Activated T-helper 2 cell treated with anti-CD3 and anti-CD28 coated beads, Interferon-gamma antibody, Interleukin-2, Interleukin-4, amounts not matched to agents 10 μg/mL and 5 μg/mL and 100 μg/mL, durations not matched to agents 14 hours and 24 hours and 36 hours (primary cell): ENCODE measurements around the gene ZFAND3. TPM values are rescaled to one million over a fixed set of nuclear protein-coding genes. Genes with fewer than 3 reads are reported as not detected.

Experiments used
- DNase-seq: peaks from one replicate; pipeline ENCODE4 v3.0.0; 2021; ENCODE audit warnings: low spot score
- H3K27ac Mint-ChIP-seq: one replicate; pipeline ENCODE4 v1.8.0; 2021; ENCODE audit warnings: mixed read lengths
- H3K27me3 Mint-ChIP-seq: one replicate; pipeline ENCODE4 v1.8.0; 2021; ENCODE audit warnings: low read depth, mixed read lengths
- H3K36me3 Mint-ChIP-seq: one replicate; pipeline ENCODE4 v1.8.0; 2021; ENCODE audit warnings: low read depth, mixed read lengths
- H3K4me1 Mint-ChIP-seq: one replicate; pipeline ENCODE4 v1.8.0; 2021; ENCODE audit warnings: low read depth, mixed read lengths
- H3K4me3 Mint-ChIP-seq: one replicate; pipeline ENCODE4 v1.8.0; 2021; ENCODE audit warnings: low read depth, mild to moderate bottlenecking, moderate library complexity, mixed read lengths
- H3K9me3 Mint-ChIP-seq: one replicate; pipeline ENCODE4 v1.8.0; 2021; ENCODE audit warnings: mixed read lengths
- intact Hi-C: fragments of 100-400 bp; cut with micrococcal nuclease; formaldehyde crosslinking; loops from one replicate; pipeline ENCODE4 v1.15.1; 2023
- total RNA-seq: library from RNA; stranded (reverse); gene quantifications from 2 replicates; pipeline ENCODE4 v1.2.3, GENCODE V29; 2022

Gene ZFAND3
- total RNA-seq, 1 donor from 2014 or later = 30.8 TPM

DNA sequence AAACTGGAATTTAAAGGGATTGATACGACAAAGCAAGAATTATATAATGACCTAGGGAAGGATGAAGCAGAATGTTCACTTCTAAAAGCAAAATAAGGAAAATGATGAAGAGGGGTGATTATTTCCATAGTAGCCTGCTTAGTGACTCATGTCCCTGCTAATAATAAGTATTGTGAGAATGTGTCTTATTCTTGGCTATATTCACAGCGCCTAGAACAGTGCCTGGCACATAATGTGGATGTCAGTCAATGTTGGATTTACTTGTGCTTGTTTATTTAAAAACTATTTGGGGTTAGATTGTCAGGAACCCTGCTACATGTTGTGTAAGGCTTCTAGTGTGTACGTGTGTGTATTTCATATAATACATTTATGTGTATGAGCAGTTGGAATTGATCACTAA, 85.1 kb downstream of the ZFAND3 start:
- H3K27ac Mint-ChIP-seq = no peak overlapping the region
- H3K4me1 Mint-ChIP-seq = peaks cover 10% of the 10 kb centered on the region
- H3K9me3 Mint-ChIP-seq = no peaks in the 10 kb centered on the region
- H3K36me3 Mint-ChIP-seq = no peaks in the 10 kb centered on the region
- H3K27me3 Mint-ChIP-seq = no peaks in the 10 kb centered on the region
- intact Hi-C loops = no loop called here
- no peak overlapping the region for H3K4me3 Mint-ChIP-seq
- no peak for DNase-seq

DNA sequence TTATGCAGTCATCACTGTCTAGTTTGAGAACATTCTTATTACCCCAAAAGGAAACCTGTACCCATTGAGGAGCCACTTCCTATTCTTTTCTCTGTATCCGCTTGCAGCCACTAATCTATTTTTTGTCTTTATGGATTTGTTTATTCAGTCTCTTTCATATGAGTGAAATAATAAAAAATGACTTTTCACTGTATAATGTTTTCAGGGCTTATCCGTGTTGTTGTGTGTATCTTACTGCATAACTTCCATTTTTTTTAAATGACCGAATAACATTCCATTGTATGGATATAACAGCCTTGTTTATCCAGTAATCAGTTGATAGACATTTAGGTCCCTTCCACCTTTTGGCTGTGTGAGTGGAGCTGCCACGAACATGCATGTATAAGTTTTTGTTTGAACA, 86.6 kb downstream of the ZFAND3 start:
- DNase-seq = no peak
- Mint-ChIP-seq H3K4me3 (no peak overlapping the region), H3K27ac (no peak overlapping the region), H3K9me3 (no peaks in the 10 kb centered on the region), H3K4me1 (peaks cover 11% of the 10 kb centered on the region), H3K27me3 (no peaks in the 10 kb centered on the region), H3K36me3 (no peaks in the 10 kb centered on the region)
- intact Hi-C loops = no loop called here

DNA sequence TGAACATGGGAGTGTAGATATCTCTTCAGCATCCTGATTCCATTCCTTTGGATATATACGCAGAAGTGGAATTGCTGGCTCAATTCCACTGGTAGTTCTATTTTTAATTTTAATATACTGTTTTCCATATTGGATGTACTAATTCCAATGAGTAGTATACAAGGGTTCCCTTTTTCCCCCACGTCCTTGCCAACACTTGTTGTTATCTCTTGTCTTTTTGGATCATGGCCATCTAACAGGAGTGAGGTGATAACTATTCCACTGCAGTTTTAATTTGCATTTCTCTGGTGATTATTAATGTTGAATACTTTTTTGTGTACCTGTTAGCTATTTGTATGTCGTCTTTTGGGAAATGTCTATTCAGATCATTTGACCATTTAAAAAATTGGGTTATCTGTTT, 91.5 kb downstream of the ZFAND3 start:
- peaks cover 26% of the 10 kb centered on the region for H3K4me1 Mint-ChIP-seq
- intact Hi-C loops = no loop called here
- H3K9me3 Mint-ChIP-seq = no peaks in the 10 kb centered on the region
- H3K27ac Mint-ChIP-seq = no peak overlapping the region
- H3K36me3 Mint-ChIP-seq = peaks cover 4% of the 10 kb centered on the region
- no peaks in the 10 kb centered on the region for H3K27me3 Mint-ChIP-seq
- DNase-seq = no peak
- no peak overlapping the region for H3K4me3 Mint-ChIP-seq

DNA sequence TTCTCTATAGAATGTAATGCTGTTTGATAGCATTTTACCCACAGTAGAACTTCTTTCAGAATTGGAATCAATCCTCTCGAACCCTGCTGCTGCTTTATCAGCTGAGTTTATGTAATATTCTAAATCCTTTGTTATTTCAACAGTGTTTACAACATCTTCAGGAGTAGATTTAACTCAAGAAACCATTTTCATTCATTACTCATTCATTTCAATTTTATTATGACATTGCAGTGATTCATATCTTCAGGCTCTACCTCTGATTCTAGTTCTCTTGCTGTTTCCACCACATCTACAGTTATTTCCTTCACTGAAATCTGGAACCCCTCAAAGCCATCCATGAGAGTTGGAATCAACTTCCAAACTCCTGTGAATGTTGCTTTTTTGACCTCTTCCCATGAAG, 93.7 kb downstream of the ZFAND3 start:
- H3K4me3 Mint-ChIP-seq = no peak overlapping the region
- peaks cover 8% of the 10 kb centered on the region for H3K36me3 Mint-ChIP-seq
- intact Hi-C loops = no loop called here
- peaks cover 20% of the 10 kb centered on the region for H3K4me1 Mint-ChIP-seq
- no peaks in the 10 kb centered on the region for H3K9me3 Mint-ChIP-seq
- no peak overlapping the region for H3K27ac Mint-ChIP-seq
- H3K27me3 Mint-ChIP-seq = no peaks in the 10 kb centered on the region
- no peak for DNase-seq

DNA sequence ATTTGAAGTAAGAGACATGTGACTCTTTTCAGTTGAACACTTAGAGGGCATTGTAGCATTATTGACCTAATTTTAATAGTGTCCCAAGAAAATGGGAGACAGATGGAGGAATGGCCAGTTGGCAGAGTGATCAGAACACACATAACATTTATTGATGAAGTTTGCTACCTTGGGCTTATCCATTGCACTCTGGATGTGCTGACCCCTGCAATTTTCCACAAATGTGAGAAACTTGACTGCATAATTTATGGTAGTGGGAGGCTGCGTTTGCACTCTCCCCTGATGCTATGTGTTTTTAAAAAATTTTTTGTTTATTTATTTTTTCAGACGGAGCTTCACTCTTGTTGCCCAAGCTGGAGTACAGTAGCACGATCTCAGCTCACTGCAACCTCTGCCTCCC, 95.9 kb downstream of the ZFAND3 start:
- DNase-seq = no peak
- intact Hi-C loops = no loop called here
- H3K36me3 Mint-ChIP-seq = peaks cover 8% of the 10 kb centered on the region
- no peak overlapping the region for H3K4me3 Mint-ChIP-seq
- H3K27ac Mint-ChIP-seq = no peak overlapping the region
- no peaks in the 10 kb centered on the region for H3K27me3 Mint-ChIP-seq
- no peaks in the 10 kb centered on the region for H3K9me3 Mint-ChIP-seq
- peaks cover 20% of the 10 kb centered on the region for H3K4me1 Mint-ChIP-seq

DNA sequence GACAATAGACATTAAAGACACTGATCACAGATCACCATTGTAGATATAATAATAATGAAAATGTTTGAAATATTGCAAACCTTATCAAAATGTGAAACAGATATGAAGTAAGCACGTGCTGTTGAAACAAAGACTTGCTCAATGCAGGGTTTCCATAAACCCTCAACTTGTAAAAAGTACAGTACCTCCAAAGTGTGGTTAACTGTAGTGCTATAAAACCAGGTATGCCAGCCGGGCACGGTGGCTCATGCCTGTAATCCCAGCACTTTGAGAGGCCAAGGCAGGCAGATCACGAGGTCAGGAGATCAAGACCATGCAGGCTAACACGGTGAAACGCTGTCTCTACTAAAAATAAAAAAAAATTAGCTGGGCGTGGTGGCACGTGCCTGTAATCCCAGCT, 96.6 kb downstream of the ZFAND3 start:
- peaks cover 8% of the 10 kb centered on the region for H3K36me3 Mint-ChIP-seq
- no peak overlapping the region for H3K4me3 Mint-ChIP-seq
- no peaks in the 10 kb centered on the region for H3K9me3 Mint-ChIP-seq
- no peak overlapping the region for H3K27ac Mint-ChIP-seq
- DNase-seq = no peak
- no peaks in the 10 kb centered on the region for H3K27me3 Mint-ChIP-seq
- H3K4me1 Mint-ChIP-seq = peaks cover 19% of the 10 kb centered on the region
- intact Hi-C loops = no loop called here

DNA sequence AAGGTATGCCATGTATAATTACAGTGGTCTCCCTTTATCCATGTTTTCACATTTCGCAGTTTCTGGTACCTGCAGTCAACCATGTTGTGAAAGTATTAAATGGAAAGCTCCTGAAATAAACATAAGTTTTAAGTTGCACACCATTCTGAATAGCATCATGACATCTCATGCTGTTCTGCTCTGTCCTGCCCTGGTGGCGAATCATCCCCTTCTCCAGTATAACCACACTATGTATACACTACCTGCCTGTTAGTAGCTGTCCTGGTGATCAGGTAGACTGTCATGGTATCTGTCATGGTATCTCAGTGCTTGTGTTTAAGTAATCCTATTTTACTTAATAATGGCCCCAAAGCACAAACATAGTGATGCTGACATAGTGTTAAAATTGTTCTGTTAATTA, 97.1 kb downstream of the ZFAND3 start:
- peaks cover 8% of the 10 kb centered on the region for H3K36me3 Mint-ChIP-seq
- no peak overlapping the region for H3K4me3 Mint-ChIP-seq
- H3K4me1 Mint-ChIP-seq = peaks cover 15% of the 10 kb centered on the region
- no peaks in the 10 kb centered on the region for H3K9me3 Mint-ChIP-seq
- DNase-seq = no peak
- H3K27ac Mint-ChIP-seq = no peak overlapping the region
- intact Hi-C loops = no loop called here
- no peaks in the 10 kb centered on the region for H3K27me3 Mint-ChIP-seq

DNA sequence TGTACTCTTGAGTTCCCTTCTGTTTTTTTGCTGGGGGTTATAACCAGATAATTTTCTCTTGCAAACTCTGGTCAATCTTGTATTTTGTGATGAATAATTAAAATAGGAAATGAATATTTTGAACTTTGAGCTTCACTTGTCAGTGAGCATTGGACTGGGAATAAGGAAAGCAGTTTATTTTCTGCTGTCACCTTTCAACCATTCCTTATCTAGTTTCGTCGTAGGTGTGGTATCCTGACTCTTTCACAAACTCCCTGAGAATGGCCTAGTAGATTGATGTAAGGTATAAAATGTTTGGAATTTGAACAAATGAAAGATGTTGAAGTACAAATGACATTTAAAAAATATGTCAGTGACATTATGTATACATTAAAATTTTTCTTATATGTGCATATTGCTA, 98.0 kb downstream of the ZFAND3 start:
- peaks cover 10% of the 10 kb centered on the region for H3K4me1 Mint-ChIP-seq
- no peak for DNase-seq
- H3K36me3 Mint-ChIP-seq = peaks cover 8% of the 10 kb centered on the region
- intact Hi-C loops = no loop called here
- H3K27ac Mint-ChIP-seq = no peak overlapping the region
- no peak overlapping the region for H3K4me3 Mint-ChIP-seq
- H3K27me3 Mint-ChIP-seq = no peaks in the 10 kb centered on the region
- H3K9me3 Mint-ChIP-seq = no peaks in the 10 kb centered on the region

DNA sequence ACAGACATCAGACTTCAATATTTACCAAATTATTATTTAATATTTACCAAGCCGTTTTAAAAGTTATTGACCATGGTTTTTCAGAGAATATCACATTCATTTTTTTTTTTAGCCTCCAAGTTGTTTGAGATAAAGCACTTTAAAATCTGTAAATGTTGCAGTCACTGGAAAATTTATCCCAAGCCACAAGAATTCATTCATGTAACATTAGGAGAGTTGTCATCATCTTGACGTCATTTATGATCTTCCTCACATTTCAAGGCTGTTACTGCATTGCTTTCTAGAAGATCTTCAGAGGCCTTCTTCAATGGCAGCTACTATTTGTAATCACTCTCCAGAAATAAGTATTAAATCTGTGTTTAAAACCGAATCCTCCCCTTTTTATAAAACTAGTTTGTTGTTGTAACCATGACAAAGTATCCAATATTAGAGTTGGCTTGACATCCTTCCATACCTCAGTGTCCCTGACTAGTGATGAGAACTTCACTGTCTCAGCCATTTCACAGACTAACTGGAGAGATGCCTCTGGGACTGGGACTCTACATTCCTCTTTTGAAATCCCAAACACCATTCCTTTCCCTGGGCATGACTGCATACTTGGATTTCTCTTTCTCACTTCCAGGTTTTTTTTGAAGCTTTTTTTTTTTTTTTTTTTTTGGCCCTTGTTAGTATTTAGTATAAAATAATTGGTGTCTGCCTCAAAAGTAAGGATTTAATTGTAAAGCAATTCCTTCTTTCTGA, 100.1 kb downstream of the ZFAND3 start:
- no peaks in the 10 kb centered on the region for H3K27me3 Mint-ChIP-seq
- no peaks in the 10 kb centered on the region for H3K9me3 Mint-ChIP-seq
- peaks cover 8% of the 10 kb centered on the region for H3K36me3 Mint-ChIP-seq
- intact Hi-C loops = no loop called here
- no peak overlapping the region for H3K4me3 Mint-ChIP-seq
- no peak for DNase-seq
- H3K27ac Mint-ChIP-seq = no peak overlapping the region
- H3K4me1 Mint-ChIP-seq = peaks cover 10% of the 10 kb centered on the region

DNA sequence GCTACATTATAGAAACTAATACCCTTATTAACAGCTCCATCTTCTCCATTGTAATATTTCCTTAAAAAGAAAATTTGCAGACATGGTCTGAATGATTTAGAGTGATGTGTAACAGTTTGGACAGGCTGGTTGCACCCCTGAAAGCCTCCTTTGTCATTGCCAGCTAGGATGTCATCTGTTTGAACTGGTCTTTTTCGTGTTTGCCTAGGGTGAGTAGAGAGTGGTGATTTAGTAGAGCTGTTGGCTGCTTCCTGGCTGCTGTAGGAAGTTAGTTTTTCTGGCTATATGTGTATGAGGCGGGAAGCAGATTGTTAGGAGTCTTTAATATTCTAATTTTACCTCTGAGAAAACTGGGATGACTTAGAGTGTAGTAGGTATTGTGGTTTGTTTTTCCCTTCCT, 101.1 kb downstream of the ZFAND3 start:
- intact Hi-C loops = no loop called here
- peaks cover 7% of the 10 kb centered on the region for H3K4me1 Mint-ChIP-seq

DNA sequence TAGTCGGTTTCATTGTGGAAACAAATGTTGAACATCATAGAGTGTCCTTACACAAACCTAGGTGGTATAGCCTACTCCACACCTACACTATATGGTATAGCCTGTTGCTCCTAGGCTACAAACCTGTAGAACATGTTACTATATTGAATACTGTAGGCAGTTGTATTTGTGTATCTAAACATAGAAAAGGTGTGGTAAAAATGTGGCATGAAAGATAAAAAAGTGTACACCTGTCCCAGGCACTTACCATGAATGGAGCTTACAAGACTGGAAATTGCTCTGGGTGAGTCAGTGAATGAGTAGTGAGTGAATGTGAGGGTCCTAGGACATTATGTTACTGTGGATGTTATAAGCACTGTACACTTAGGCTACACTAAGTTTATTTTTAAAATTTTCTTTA, 103.0 kb downstream of the ZFAND3 start:
- no peak for DNase-seq
- Mint-ChIP-seq H3K27me3 (no peaks in the 10 kb centered on the region), H3K4me1 (peaks cover 7% of the 10 kb centered on the region), H3K27ac (no peak overlapping the region), H3K4me3 (no peak overlapping the region), H3K9me3 (no peaks in the 10 kb centered on the region), H3K36me3 (no peaks in the 10 kb centered on the region)
- intact Hi-C loops = no loop called here

More for the DNA sequence above, 101.1 kb downstream of the ZFAND3 start:
- H3K9me3 Mint-ChIP-seq = no peaks in the 10 kb centered on the region
- DNase-seq = no peak
- peaks cover 4% of the 10 kb centered on the region for H3K36me3 Mint-ChIP-seq
- no peak overlapping the region for H3K4me3 Mint-ChIP-seq
- H3K27me3 Mint-ChIP-seq = no peaks in the 10 kb centered on the region
- H3K27ac Mint-ChIP-seq = no peak overlapping the region

DNA sequence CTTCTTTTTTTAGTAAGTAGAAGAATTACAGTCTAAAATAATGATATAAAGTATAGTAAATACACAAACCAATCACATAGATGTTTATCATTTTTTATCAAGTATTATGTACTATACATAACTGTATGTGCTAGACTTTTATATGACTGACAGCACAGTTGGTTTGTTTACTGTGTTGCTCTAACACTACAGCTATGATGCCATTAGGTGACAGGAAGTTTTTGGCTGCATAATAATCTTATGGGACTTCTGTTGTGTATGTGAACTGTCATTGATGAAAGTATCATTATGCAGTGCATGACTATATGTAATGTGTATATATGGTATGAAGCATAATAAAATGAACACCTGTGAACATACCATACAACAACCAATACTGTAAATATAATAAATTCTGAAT, 104.0 kb downstream of the ZFAND3 start:
- Mint-ChIP-seq H3K4me3 (no peak overlapping the region), H3K4me1 (peaks cover 7% of the 10 kb centered on the region), H3K36me3 (no peaks in the 10 kb centered on the region), H3K27ac (no peak overlapping the region), H3K27me3 (no peaks in the 10 kb centered on the region), H3K9me3 (no peaks in the 10 kb centered on the region)
- intact Hi-C loops = no loop called here
- DNase-seq = no peak

DNA sequence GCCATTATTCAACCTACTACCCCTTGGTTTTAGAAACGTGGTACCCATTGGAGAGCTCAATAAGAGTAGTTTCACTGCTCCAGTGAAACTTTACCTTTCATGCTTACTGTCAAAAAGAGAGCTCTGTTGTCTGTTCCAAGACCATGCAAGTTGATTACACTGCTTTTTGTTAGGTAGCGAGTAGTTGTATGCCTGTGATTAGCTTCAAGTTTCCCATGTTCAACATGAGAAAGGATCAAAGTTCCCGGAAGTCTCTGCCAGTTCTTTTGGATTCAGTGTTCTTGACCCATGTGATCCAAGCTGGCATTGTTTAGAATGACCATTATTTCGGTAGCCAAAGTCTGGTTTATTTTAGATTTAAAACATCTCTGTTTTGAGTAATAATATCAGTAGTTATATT, 107.1 kb downstream of the ZFAND3 start:
- no peaks in the 10 kb centered on the region for H3K27me3 Mint-ChIP-seq
- H3K36me3 Mint-ChIP-seq = peaks cover 8% of the 10 kb centered on the region
- DNase-seq = no peak
- no peak overlapping the region for H3K4me3 Mint-ChIP-seq
- peaks cover 8% of the 10 kb centered on the region for H3K4me1 Mint-ChIP-seq
- intact Hi-C loops = no loop called here
- H3K27ac Mint-ChIP-seq = no peak overlapping the region
- no peaks in the 10 kb centered on the region for H3K9me3 Mint-ChIP-seq

DNA sequence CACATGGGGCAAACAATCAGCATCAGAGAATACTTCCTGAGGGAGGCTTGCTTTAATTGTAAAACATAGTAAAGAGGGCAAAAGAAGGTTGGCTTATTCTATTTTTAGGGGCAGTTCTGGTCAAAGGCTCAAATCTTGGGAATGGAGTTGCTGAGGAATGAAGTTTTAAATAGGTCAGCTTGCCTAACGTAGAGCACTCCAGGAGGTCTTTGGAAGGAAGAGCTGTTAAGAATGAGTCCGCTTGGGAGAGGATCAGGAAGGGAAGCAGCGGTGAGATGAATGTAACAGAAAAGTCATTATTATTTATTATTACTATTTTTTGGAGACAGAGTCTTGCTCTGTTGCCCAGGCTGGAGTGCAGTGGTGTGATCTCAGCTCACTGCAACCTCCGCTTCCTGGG, 108.7 kb downstream of the ZFAND3 start:
- Mint-ChIP-seq H3K27me3 (no peaks in the 10 kb centered on the region), H3K4me1 (peaks cover 8% of the 10 kb centered on the region), H3K9me3 (no peaks in the 10 kb centered on the region), H3K36me3 (peaks cover 8% of the 10 kb centered on the region), H3K4me3 (no peak overlapping the region), H3K27ac (no peak overlapping the region)
- DNase-seq = no peak
- intact Hi-C loops = no loop called here
